Cardiac fibroblast (primary cell): ENCODE results near the gene PBOV1.

ENCODE experiments used
- DNase-seq, 2 donors: peaks; one replicate each; pipeline versions ENCODE4 v3.0.0 to v3.0.0-alpha.2; 2010; ENCODE audit warnings: low read depth in 2 of 2
- H3K4me3 ChIP-seq, 2 donors: replicated peaks in 1 of 2; 1 replicate in 1 of 2; 2 replicates in 1 of 2; pipeline ENCODE4 v1.5.1; 2011; ENCODE audit warnings: low read depth in 2 of 2, low read length in 2 of 2, mild to moderate bottlenecking in 2 of 2, moderate library complexity in 1 of 2
- CTCF ChIP-seq: IDR thresholded peaks from one replicate; pipeline ENCODE4 v1.5.1; 2011; ENCODE audit warnings: low read depth, mild to moderate bottlenecking, low read length, inconsistent platforms

Gene PBOV1

GRCh38 chr6:138239774-138240173 is 21.5 kb upstream of the PBOV1 start:
- no peak for TF ChIP-seq CTCF
- H3K4me3 ChIP-seq = no peak overlapping the region
- no peak for DNase-seq

DNA sequence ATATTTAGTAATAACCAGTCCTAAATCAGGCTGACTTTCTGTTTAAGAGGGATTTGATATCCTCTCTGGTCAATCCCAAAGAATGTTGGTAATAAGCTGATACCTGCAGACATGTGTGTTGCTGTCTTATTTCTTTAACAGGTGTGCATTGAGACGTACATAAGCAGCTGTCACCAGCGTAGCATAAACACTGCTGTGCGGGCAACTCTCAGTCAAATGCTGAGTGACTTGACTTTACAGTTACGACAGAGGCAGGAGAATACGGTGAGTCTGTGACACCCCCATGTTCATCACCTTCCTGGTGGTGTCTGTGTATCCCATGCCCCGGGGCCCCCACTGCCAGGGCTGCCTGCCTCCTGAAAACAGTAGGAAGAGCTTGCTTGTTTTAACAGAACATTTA is 20.1 kb upstream of the PBOV1 start:
- no peak overlapping the region for H3K4me3 ChIP-seq
- TF ChIP-seq CTCF = no peak
- no peak for DNase-seq

DNA sequence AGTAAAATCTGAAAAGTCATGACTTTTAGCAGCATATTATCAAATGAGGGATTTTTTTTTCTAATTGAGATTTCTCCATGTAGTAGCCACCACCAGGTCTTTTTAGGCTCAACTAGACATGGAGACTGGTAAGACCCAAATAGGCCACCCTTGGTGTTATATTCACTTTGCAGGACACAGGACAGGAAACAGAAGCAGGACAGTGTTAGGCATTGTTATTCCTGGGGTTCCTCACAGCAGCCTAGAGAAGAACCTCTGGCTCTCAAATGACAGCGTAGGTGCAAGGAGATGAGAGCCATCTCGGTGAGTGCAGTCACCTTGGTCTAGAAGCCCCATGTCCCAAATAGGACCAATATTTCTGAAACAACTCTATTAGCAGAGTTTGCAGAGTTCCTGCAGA is 19.2 kb upstream of the PBOV1 start:
- TF ChIP-seq CTCF = no peak
- H3K4me3 ChIP-seq = no peak overlapping the region
- no peak for DNase-seq

- DNase-seq = no peak
- TF ChIP-seq CTCF = no peak
- H3K4me3 ChIP-seq = no peak overlapping the region
Observed at GRCh38 chr6:138235693-138236092, 17.4 kb upstream of the PBOV1 start.

DNA sequence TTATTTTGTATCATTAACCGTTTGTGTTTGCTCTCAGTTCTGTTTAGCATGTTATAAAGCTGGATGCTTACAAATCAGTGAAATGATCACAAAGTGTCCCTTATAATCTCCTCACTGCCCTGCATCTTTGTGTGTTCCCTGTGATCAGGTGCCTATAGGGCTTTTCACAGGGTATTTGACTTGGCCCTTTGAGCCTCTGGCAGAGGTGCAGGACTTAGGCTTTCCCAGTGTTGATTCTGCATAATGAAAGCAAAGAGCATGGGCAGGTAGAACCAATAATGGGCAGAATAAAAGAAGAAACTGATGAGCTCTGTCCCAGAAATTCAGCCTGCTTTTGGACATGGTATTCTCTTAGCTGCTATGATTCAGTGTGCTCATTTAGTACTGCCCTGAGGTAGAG is 16.9 kb upstream of the PBOV1 start:
- no peak for DNase-seq
- no peak overlapping the region for H3K4me3 ChIP-seq
- no peak for TF ChIP-seq CTCF

- DNase-seq = no peak
- H3K4me3 ChIP-seq = no peak overlapping the region
- TF ChIP-seq CTCF = no peak
Observed at GRCh38 chr6:138234363-138234762, 16.1 kb upstream of the PBOV1 start.

DNA sequence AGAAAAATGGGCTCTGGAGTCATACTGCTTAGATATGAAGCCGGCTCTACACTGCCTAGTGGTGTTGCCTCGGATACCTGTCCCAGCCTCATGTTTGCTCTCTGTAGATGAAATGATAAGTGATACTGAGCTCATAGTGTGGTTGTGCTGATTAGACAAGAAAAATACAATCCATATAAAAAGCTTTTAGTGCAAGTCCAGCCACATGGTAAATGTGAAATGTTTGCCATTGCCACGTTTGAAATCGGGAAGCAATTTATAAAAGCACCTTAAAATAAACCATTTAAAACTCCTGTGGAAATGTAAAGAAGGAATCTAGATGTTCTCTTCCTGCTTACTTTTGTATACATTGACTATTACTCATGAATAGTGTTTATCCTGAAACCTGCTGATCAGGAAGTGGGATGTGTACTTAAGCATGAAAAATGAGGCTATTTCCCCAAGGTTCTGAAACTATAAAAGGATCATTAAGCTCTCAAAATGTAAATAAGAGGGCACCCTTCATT is 13.1 kb upstream of the PBOV1 start:
- no peak for TF ChIP-seq CTCF
- DNase-seq = no peak
- no peak overlapping the region for H3K4me3 ChIP-seq
